Astrocyte (in vitro differentiated cells and primary cell): ENCODE data around the gene PAOX.

ENCODE experiments used
- CTCF ChIP-seq: IDR thresholded peaks from 2 replicates; pipeline ENCODE4 v1.5.1; 2011; ENCODE audit warnings: low read depth, mild to moderate bottlenecking, inconsistent platforms, low read length, moderate library complexity; ENCODE audit not compliant: insufficient read depth
- EZH2 ChIP-seq: IDR thresholded peaks from 2 replicates; pipeline ENCODE4 v1.6.1; 2012; ENCODE audit warnings: mild to moderate bottlenecking, low read length, inconsistent platforms; ENCODE audit not compliant: insufficient read depth

DNA sequence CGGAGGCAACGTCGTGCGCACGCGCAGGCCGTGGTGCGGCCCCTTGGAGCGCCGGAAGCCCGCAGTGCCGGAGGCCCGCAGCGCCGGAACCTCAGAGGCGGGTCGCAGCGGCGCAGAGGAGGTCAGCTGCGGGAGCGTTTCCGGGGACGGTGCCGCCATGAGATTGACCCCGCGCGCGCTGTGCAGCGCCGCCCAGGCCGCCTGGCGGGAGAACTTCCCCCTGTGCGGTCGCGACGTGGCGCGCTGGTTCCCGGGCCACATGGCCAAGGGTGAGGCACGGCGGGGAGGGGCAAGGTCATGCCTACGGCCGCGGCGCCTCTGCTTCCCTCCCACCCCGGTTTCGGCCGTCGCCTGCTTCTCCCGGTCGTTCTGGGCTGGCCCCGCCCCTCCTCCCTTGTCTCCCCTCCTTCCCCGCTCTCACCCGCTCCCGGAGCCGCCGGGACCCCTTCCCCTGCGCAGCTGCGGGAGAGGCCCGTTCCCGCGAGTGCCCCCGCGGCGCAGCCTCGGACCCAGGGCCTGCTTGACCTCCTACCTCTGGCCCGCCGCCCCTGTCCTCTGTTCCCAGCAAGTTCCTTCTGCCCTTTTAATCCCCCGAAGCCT lies 15.1 kb downstream of the PAOX start, which contains the start of gene MTG1:
- TF ChIP-seq CTCF: no peak
- TF ChIP-seq EZH2: no peak
